Measurements from ENCODE around the gene ERF.

The ERF gene

DNA sequence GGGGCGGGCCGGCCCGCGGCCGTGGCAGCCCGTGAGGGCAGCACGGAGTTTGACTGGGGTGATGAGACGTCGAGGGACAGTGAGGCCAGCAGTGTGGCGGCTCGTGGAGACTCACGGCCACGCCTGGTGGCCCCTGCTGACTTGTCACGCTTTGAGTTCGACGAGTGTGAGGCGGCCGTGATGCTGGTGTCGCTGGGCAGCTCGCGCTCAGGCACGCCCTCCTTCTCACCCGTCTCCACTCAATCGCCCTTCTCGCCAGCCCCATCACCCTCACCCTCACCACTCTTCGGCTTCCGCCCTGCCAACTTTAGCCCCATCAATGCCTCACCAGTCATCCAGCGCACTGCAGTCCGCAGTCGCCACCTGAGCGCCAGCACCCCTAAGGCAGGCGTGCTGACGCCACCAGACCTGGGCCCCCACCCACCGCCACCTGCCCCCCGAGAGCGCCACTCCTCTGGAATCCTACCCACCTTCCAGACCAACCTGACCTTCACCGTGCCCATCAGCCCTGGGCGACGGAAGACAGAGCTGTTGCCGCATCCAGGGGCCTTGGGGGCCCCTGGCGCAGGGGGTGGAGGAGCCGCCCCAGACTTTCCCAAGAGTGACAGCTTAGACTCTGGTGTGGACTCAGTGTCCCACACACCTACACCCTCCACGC lies 18.6 kb upstream of the ERF start:
- TF ChIP-seq, protein P1, sequence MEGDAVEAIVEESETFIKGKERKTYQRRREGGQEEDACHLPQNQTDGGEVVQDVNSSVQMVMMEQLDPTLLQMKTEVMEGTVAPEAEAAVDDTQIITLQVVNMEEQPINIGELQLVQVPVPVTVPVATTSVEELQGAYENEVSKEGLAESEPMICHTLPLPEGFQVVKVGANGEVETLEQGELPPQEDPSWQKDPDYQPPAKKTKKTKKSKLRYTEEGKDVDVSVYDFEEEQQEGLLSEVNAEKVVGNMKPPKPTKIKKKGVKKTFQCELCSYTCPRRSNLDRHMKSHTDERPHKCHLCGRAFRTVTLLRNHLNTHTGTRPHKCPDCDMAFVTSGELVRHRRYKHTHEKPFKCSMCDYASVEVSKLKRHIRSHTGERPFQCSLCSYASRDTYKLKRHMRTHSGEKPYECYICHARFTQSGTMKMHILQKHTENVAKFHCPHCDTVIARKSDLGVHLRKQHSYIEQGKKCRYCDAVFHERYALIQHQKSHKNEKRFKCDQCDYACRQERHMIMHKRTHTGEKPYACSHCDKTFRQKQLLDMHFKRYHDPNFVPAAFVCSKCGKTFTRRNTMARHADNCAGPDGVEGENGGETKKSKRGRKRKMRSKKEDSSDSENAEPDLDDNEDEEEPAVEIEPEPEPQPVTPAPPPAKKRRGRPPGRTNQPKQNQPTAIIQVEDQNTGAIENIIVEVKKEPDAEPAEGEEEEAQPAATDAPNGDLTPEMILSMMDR (IDR thresholded peaks at IDR 0.05; ENCODE audit: control extremely low read depth, extremely low read depth, low read depth, missing control alignments) = no peak
- DNase-seq (ENCODE audit: extremely low spot score) = no peak
- POLR2A ChIA-PET = no interaction called here
- CTCF ChIA-PET = no interaction called here

DNA sequence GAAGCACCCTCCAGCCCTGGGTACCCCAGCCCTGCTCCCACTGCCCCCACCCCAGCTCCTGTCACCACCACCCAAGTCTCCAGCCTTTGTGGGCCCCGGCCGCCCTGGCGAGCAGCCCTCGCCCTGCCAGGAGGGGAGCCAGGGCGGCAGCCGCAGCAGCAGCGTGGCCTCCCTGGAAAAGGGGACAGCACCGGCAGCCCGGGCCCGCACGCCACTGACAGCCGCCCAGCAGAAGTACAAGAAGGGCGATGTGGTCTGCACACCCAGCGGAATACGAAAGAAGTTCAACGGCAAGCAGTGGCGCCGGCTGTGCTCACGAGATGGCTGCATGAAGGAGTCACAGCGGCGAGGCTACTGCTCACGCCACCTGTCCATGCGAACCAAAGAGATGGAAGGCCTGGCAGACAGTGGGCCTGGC lies 18.1 kb upstream of the ERF start:
- ChIA-PET CTCF (no interaction called here), POLR2A (no interaction called here)
- DNase-seq (ENCODE audit: extremely low spot score) = no peak
- TF ChIP-seq, protein P1 (IDR thresholded peaks at IDR 0.05; ENCODE audit: control extremely low read depth, extremely low read depth, low read depth, missing control alignments) = no peak

DNA sequence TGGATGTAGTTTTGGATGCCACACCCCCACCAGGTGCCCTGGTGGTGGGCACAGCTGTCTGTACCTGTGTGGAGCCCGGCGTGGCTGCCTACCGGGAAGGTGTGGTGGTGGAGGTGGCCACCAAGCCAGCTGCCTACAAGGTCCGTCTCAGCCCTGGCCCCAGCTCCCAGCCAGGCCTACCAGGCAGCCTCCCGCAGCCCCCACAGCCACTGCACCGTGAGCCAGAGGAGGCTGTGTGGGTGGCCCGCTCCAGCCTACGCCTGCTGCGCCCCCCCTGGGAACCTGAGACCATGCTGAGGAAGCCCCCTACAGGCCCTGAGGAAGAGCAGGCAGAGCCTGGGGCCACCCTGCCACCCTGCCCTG lies 17.6 kb upstream of the ERF start:
- ChIA-PET POLR2A (interaction anchor here (0.5 kb wide), 1 partner anchor 175 kb away, joined by 3 read pairs; no protein-coding TSS in a partner anchor), CTCF (no interaction called here)
- TF ChIP-seq, protein P1 (IDR thresholded peaks at IDR 0.05; ENCODE audit: control extremely low read depth, extremely low read depth, low read depth, missing control alignments) = no peak

DNA sequence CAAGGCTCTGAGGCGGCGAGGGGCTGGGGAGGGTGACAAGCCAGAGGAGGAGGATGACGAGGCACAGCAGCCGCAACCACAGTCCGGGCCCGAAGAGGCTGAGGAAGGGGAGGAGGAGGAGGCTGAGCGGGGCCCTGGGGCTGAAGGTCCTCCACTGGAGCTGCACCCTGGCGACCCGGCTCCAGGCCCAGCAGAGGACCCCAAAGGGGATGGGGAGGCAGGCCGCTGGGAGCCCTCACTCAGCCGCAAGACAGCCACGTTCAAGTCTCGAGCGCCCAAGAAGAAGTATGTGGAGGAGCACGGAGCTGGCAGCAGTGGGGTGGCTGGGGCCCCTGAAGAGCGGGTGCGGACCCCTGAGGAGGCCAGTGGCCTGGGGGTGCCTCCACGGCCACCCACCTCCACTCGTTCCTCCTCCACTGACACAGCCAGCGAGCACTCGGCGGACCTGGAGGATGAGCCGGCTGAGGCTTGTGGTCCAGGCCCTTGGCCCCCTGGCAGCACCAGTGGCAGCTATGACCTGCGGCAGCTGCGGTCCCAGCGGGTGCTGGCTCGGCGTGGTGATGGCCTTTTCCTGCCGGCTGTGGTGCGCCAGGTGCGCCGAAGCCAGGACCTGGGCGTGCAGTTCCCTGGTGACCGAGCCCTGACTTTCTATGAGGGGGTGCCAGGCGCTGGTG lies 17.1 kb upstream of the ERF start:
- DNase-seq (ENCODE audit: extremely low spot score) = no peak
- TF ChIP-seq, protein P1 (IDR thresholded peaks at IDR 0.05; ENCODE audit: control extremely low read depth, extremely low read depth, low read depth, missing control alignments) = no peak
- CTCF ChIA-PET = interaction anchor here (3.2 kb wide), 1 partner anchor 8 kb away, joined by 30 read pairs; no protein-coding TSS in a partner anchor
- POLR2A ChIA-PET = interaction anchor here (0.5 kb wide), 1 partner anchor 175 kb away, joined by 3 read pairs; no protein-coding TSS in a partner anchor

More for the DNA sequence above, 17.6 kb upstream of the ERF start:
- no peak for DNase-seq (ENCODE audit: extremely low spot score)

DNA sequence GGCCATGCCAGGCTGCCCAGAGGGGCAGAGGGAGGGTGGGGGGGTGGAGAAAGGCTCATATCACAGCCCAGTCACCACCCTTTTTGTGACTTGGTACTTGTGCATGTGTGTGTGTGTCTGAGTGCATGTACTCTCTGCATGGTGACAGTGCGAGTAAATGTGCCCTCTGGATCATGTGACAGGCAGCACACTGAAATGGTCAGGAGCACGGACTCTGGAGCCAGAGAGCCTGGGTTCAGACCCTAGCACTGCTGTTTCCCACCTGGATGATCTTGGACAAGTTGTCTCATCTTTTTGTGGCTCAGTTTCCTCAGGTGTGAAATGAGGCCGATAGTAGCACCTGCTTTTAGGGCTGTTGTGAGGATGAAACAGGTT lies 16.1 kb upstream of the ERF start:
- ChIA-PET POLR2A (interaction anchor here (1.1 to 1.6 kb wide), 2 partner anchors 8 to 28 kb away, joined by 6 to 8 read pairs; no protein-coding TSS in a partner anchor), CTCF (interaction anchor here (0.7 to 3.2 kb wide), 4 partner anchors 9 to 28 kb away, joined by 3 to 30 read pairs (median 6); partner anchors contain the start of gene GSK3A)
- no peak for DNase-seq (ENCODE audit: extremely low spot score)
- TF ChIP-seq, protein P1 (IDR thresholded peaks at IDR 0.05; ENCODE audit: control extremely low read depth, extremely low read depth, low read depth, missing control alignments) = no peak

DNA sequence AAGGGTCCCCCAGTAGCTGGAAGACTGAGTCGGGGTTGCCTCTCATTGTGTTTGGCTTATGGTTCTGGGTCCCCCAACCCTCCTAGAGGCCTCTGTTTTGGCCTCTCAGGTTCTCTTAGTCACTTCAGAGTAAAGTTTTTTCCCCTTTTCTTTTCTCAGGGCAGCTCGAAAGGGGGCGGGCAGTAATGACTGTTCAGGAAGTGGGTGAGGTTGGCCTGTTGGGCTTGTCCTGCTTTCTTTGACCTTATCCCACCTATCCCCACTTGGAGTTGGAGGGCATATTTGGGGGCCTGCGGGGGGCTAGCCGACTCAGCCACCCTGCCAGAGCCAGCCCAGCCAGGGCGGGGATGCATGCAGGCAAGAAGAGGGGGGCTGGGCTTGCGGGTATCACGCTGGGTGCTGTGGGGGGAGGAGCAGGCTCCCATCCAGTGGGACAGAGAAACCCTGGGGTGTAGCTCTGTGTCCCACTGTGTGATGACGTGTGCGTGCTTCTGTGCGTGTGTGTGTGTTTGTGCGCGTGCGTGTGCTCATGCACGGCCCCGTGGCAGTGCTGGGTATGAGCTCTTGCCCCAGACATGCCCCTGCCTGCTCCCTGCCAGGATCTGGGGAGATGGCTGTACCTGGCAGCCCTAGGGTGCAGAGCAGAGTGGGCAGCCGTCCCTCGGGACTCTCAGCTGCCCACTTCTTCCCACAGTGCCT lies 15.6 kb upstream of the ERF start:
- ChIA-PET CTCF (interaction anchor here (0.7 to 3.2 kb wide), 6 partner anchors 9 to 27 kb away, joined by 3 to 30 read pairs (median 5); partner anchors contain the start of gene GSK3A), POLR2A (interaction anchor here (1.1 to 1.6 kb wide), 2 partner anchors 9 to 27 kb away, joined by 6 to 8 read pairs; no protein-coding TSS in a partner anchor)
- DNase-seq (ENCODE audit: extremely low spot score) = peak; percentile 55
- TF ChIP-seq, protein P1 (IDR thresholded peaks at IDR 0.05; ENCODE audit: control extremely low read depth, extremely low read depth, low read depth, missing control alignments) = no peak
